HepG2 (cell line): ENCODE data around the gene SYT14. TPM values are rescaled to one million over a fixed set of nuclear protein-coding genes. Genes with fewer than 3 reads are reported as not detected.

ENCODE experiments used
- ATAC-seq: fragments of 200-7000 bp; cut with Tn5 transposase; 3 replicates; pipeline ENCODE4 v1.9.1; 2020; ENCODE audit warnings: mild to moderate bottlenecking, moderate library complexity
- BruUV-seq: library from RNA; stranded (reverse); fragments of 400-500 nt; replicated peaks from 2 replicates; lab custom pipeline; 2021; lab: Mats Ljungman, UMichigan
- CTCF ChIA-PET: fragments of 300-600 bp; formaldehyde crosslinking; extraction: SDS; loops from one replicate; lab custom pipeline; 2021; ENCODE audit warnings: low total read pairs, inconsistent platforms, low intra/inter-chr PET ratio; lab: Yijun Ruan, JAX
- POLR2A ChIA-PET: fragments of 350-600 bp; sonication (Branson Sonifier 250); formaldehyde crosslinking; loops from one replicate; lab custom pipeline; 2020; ENCODE audit warnings: antibody characterized with exemption, inconsistent platforms; lab: Yijun Ruan, JAX
- DNase-seq: peaks from one replicate; pipeline ENCODE4 v3.0.0-alpha.2; 2015; ENCODE audit warnings: low spot score
- FAIRE-seq: peaks from 3 replicates; lab custom pipeline; 2011; peaks lifted over from hg19 to GRCh38; lab: Jason Lieb, UNC
- H2AFZ ChIP-seq: one replicate; pipeline ENCODE4 v1.6.1; 2011; ENCODE audit warnings: low read length, inconsistent platforms
- H3K27ac ChIP-seq: fragments of 300-600 bp; 3 replicates; pipeline ENCODE4 v1.8.0; 2011; ENCODE audit warnings: mixed run types, mild to moderate bottlenecking, mixed read lengths, low read length, inconsistent platforms; ENCODE audit not compliant: insufficient read depth; ENCODE audit errors: extremely low read length
- H3K27me3 ChIP-seq, 2 experiments: fragments of 200-600 bp in 1 of 2; 2 replicates in 1 of 2; 3 replicates in 1 of 2; pipeline versions ENCODE4 v1.6.0 to v1.8.0; 2011; ENCODE audit warnings: low read length in 2 of 2, mild to moderate bottlenecking in 2 of 2, moderate library complexity in 2 of 2, inconsistent platforms in 1 of 2; ENCODE audit not compliant: insufficient read depth in 2 of 2, control insufficient read depth in 1 of 2
- H3K36me3 ChIP-seq, 2 experiments: fragments of 200-600 bp in 1 of 2; replicated peaks in 1 of 2; 2 replicates in 1 of 2; 3 replicates in 1 of 2; pipeline versions ENCODE4 v1.5.1 to v1.8.0; 2011; ENCODE audit warnings: low read length in 2 of 2, inconsistent platforms in 1 of 2; ENCODE audit not compliant: insufficient read depth in 2 of 2, control insufficient read depth in 1 of 2
- H3K4me1 ChIP-seq: 2 replicates; pipeline ENCODE4 v1.5.1; 2012; ENCODE audit warnings: low read length, inconsistent platforms; ENCODE audit not compliant: insufficient read depth
- H3K4me2 ChIP-seq: 2 replicates; pipeline ENCODE4 v1.6.0; 2011; ENCODE audit warnings: low read depth, low read length, inconsistent platforms
- H3K4me3 ChIP-seq, 3 experiments: fragments of 200-600 bp in 1 of 3; sonication (generic), shearing (Covaris generic) in 1 of 3; replicated peaks in 1 of 3; 2 replicates each; pipeline ENCODE4 v1.5.1; 2011 to 2016; ENCODE audit warnings: low read length in 3 of 3, inconsistent platforms in 2 of 3, low read depth in 2 of 3, mild to moderate bottlenecking in 2 of 3, control low read depth in 1 of 3, mixed read lengths in 1 of 3; ENCODE audit not compliant: insufficient read depth in 1 of 3
- H3K79me2 ChIP-seq: one replicate; pipeline ENCODE4 v1.6.1; 2011; ENCODE audit warnings: low read length, inconsistent platforms; ENCODE audit not compliant: insufficient read depth
- H3K9ac ChIP-seq: 2 replicates; pipeline ENCODE4 v1.6.0; 2011; ENCODE audit warnings: mild to moderate bottlenecking, low read depth, low read length, inconsistent platforms; ENCODE audit not compliant: insufficient read depth
- H3K9me3 ChIP-seq: 2 replicates; pipeline ENCODE4 v1.5.1; 2012; ENCODE audit warnings: mild to moderate bottlenecking, low read length
- H4K20me1 ChIP-seq: 2 replicates; pipeline ENCODE4 v1.6.0; 2011; ENCODE audit warnings: inconsistent platforms, mild to moderate bottlenecking, low read length, moderate library complexity; ENCODE audit not compliant: insufficient read depth
- ATRX ChIP-seq: sonication (generic); formaldehyde crosslinking; IDR thresholded peaks from 2 replicates; pipeline ENCODE4 v1.4.0; 2020; ENCODE audit warnings: missing genetic modification reagents, borderline replicate concordance
- CC2D1A ChIP-seq: sonication (generic); formaldehyde crosslinking; IDR thresholded peaks from 2 replicates; pipeline ENCODE4 v1.8.1; 2023; ENCODE audit warnings: mild to moderate bottlenecking, missing genetic modification reagents
- FLYWCH1 ChIP-seq: sonication (generic); formaldehyde crosslinking; IDR thresholded peaks from 2 replicates; pipeline ENCODE4 v1.8.1; 2023; ENCODE audit warnings: mild to moderate bottlenecking, missing genetic modification reagents
- GABPA ChIP-seq, 2 experiments: IDR thresholded peaks; 2 replicates each; pipeline ENCODE4 v1.6.1; 2011 to 2016; ENCODE audit warnings: low read depth in 2 of 2, low read length in 1 of 2, missing biosample characterization in 1 of 2, missing genetic modification characterization in 1 of 2
- HNF4A ChIP-seq: sonication (generic); formaldehyde crosslinking; IDR thresholded peaks from 2 replicates; pipeline ENCODE4 v1.4.0; 2020; ENCODE audit warnings: missing genetic modification reagents
- PHF5A ChIP-seq: IDR thresholded peaks from one replicate; pipeline ENCODE4 v1.6.1; 2018; ENCODE audit warnings: low read depth, missing genetic modification reagents; ENCODE audit not compliant: unreplicated experiment
- RARA ChIP-seq: IDR thresholded peaks from 2 replicates; pipeline ENCODE4 v1.6.1; 2016; ENCODE audit warnings: missing genetic modification reagents, missing compliant biosample characterization
- TCF12 ChIP-seq, 2 experiments: fragments of 450-650 bp in 1 of 2; sonication (generic) in 1 of 2; formaldehyde crosslinking in 1 of 2; IDR thresholded peaks; 2 replicates each; pipeline versions ENCODE4 v1.6.1 to v1.8.0; 2017 to 2022; ENCODE audit warnings: antibody characterized with exemption in 1 of 2, mild to moderate bottlenecking in 1 of 2, missing genetic modification reagents in 1 of 2, moderate library complexity in 1 of 2
- ZFP36L2 ChIP-seq: sonication (generic); formaldehyde crosslinking; IDR thresholded peaks from 2 replicates; pipeline ENCODE4 v1.4.0; 2020; ENCODE audit warnings: missing genetic modification reagents
- ZNF12 ChIP-seq: sonication (generic); formaldehyde crosslinking; IDR thresholded peaks from 2 replicates; pipeline ENCODE4 v1.5.0; 2020; ENCODE audit warnings: missing genetic modification reagents
- ZNF20 ChIP-seq: sonication (generic); formaldehyde crosslinking; IDR thresholded peaks from 2 replicates; pipeline ENCODE4 v1.4.0; 2020; ENCODE audit warnings: mild to moderate bottlenecking, moderate library complexity, missing genetic modification reagents
- ZNF264 ChIP-seq: sonication (generic); formaldehyde crosslinking; IDR thresholded peaks from 2 replicates; pipeline ENCODE4 v1.4.0; 2020; ENCODE audit warnings: missing genetic modification reagents
- ZNF335 ChIP-seq: sonication (generic); formaldehyde crosslinking; IDR thresholded peaks from 2 replicates; pipeline ENCODE4 v1.4.0; 2020; ENCODE audit warnings: missing genetic modification reagents
- ZNF761 ChIP-seq: sonication (generic); formaldehyde crosslinking; conservative IDR thresholded peaks from 2 replicates; pipeline ENCODE4 v1.4.0; 2020; ENCODE audit warnings: mild to moderate bottlenecking, missing genetic modification reagents
- ZNF777 ChIP-seq: sonication (generic); formaldehyde crosslinking; IDR thresholded peaks from 2 replicates; pipeline ENCODE4 v1.4.0; 2020; ENCODE audit warnings: missing genetic modification reagents
- ZSCAN31 ChIP-seq: sonication (generic); formaldehyde crosslinking; IDR thresholded peaks from 2 replicates; pipeline ENCODE4 v1.5.0; 2020; ENCODE audit warnings: low read depth, mild to moderate bottlenecking, missing genetic modification reagents
- ZZZ3 ChIP-seq: sonication (generic); formaldehyde crosslinking; IDR thresholded peaks from 2 replicates; pipeline ENCODE4 v1.4.0; 2020; ENCODE audit warnings: missing genetic modification reagents, mild to moderate bottlenecking, borderline replicate concordance
- WGBS: methylation state at CpG from one replicate; pipeline ENCODE4 v1.1.6; 2017; ENCODE audit warnings: low lambda C conversion rate; 5-methylcytosine and 5-hydroxymethylcytosine counted together
- in situ Hi-C: cut with HindIII; loops from 2 replicates; pipeline ENCODE4 v1.10.0; 2017; ENCODE audit warnings: low pct_unique_long_range_greater_than_20kb; ENCODE audit not compliant: extremely low pct_ligation_motif_present
- intact Hi-C: fragments of 100-400 bp; cut with micrococcal nuclease; formaldehyde crosslinking; loops from one replicate; pipeline ENCODE4 v1.10.0; 2022; ENCODE audit not compliant: unreplicated experiment
- polyA plus RNA-seq, 8 experiments: library from polyadenylated mRNA; depleted of rRNA in 3 of 8; stranded (reverse) in 7 of 8; unstranded in 1 of 8; fragments of >200 nt; fragmentation: Illumina TruSeq in 4 of 8; extraction: Trizol in 4 of 8; gene quantifications; 2 replicates each; pipeline versions ENCODE4 v1.2.1 to v1.2.3, GENCODE V29; 2011 to 2016; ENCODE audit warnings: low read depth in 4 of 8, missing spikeins in 1 of 8, mixed read lengths in 1 of 8; ENCODE audit not compliant: insufficient read depth in 1 of 8
- total RNA-seq, 5 experiments: library from RNA; depleted of rRNA; stranded (reverse); fragments of >200 nt; fragmentation: Illumina TruSeq; extraction: Trizol; gene quantifications; 2 replicates each; pipeline ENCODE4 v1.2.3, GENCODE V29; 2016; ENCODE audit warnings: low read depth in 1 of 5
- TF ChIP-seq, protein P1 (sequence below): sonication (generic); formaldehyde crosslinking; IDR thresholded peaks from 2 replicates; pipeline ENCODE4 v1.5.0; 2020; ENCODE audit warnings: mild to moderate bottlenecking, missing genetic modification reagents, moderate library complexity
- TF ChIP-seq, protein P2 (sequence below): sonication (generic); formaldehyde crosslinking; IDR thresholded peaks from 2 replicates; pipeline ENCODE4 v1.4.0; 2020; ENCODE audit warnings: mild to moderate bottlenecking, missing genetic modification reagents

Gene SYT14
- total and polyA plus RNA-seq, 2 of the 13 experiments (the other 11 are each of a cell fraction or from before 2014, with no cell fraction given), result not detected

GRCh38 chr1:209899948-209900347 lies 38.1 kb upstream of the SYT14 start (continued):
- TF ChIP-seq, protein P1, sequence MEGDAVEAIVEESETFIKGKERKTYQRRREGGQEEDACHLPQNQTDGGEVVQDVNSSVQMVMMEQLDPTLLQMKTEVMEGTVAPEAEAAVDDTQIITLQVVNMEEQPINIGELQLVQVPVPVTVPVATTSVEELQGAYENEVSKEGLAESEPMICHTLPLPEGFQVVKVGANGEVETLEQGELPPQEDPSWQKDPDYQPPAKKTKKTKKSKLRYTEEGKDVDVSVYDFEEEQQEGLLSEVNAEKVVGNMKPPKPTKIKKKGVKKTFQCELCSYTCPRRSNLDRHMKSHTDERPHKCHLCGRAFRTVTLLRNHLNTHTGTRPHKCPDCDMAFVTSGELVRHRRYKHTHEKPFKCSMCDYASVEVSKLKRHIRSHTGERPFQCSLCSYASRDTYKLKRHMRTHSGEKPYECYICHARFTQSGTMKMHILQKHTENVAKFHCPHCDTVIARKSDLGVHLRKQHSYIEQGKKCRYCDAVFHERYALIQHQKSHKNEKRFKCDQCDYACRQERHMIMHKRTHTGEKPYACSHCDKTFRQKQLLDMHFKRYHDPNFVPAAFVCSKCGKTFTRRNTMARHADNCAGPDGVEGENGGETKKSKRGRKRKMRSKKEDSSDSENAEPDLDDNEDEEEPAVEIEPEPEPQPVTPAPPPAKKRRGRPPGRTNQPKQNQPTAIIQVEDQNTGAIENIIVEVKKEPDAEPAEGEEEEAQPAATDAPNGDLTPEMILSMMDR (CRISPR knock-in tag), result peak; percentile 56
- no peak for TF ChIP-seq FLYWCH1
- peak; percentile 51 for TF ChIP-seq HNF4A (CRISPR knock-in tag)
- TF ChIP-seq GABPA (IDR thresholded peaks at IDR 0.05; ENCODE audit: low read depth, low read length), result no peak
- TF ChIP-seq GABPA (CRISPR knock-in tag; IDR thresholded peaks at IDR 0.05; ENCODE audit: low read depth), result peak; percentile 42
- no peak for TF ChIP-seq ZNF20 (CRISPR knock-in tag)

GRCh38 chr1:209900734-209901133 lies 37.3 kb upstream of the SYT14 start:
- ChIA-PET CTCF (no interaction called here), POLR2A (no interaction called here)
- Histone ChIP-seq H3K9me3 (no peaks in the 10 kb centered on the region), H3K4me1 (no peaks in the 10 kb centered on the region), H4K20me1 (no peaks in the 10 kb centered on the region), H3K4me2 (no peak overlapping the region), H3K27ac (no peak overlapping the region), H3K9ac (no peak overlapping the region), H3K79me2 (no peaks in the 10 kb centered on the region), H3K27me3 (no peaks in the 10 kb centered on the region), H2AFZ (no peak overlapping the region), H3K36me3 (no peaks in the 10 kb centered on the region), H3K4me3 (no peak overlapping the region)
- in situ Hi-C loops (no loop called here), intact Hi-C loops (no loop called here)
- ATAC-seq (no peak), DNase-seq (no peak), FAIRE-seq (no peak)
- no TSS peak for BruUV-seq
- TF ChIP-seq, protein P2, sequence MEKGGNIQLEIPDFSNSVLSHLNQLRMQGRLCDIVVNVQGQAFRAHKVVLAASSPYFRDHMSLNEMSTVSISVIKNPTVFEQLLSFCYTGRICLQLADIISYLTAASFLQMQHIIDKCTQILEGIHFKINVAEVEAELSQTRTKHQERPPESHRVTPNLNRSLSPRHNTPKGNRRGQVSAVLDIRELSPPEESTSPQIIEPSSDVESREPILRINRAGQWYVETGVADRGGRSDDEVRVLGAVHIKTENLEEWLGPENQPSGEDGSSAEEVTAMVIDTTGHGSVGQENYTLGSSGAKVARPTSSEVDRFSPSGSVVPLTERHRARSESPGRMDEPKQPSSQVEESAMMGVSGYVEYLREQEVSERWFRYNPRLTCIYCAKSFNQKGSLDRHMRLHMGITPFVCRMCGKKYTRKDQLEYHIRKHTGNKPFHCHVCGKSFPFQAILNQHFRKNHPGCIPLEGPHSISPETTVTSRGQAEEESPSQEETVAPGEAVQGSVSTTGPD, result no peak
- TF ChIP-seq ATRX (no peak), TCF12 (IDR thresholded peaks at IDR 0.05) (no peak), TCF12 (CRISPR knock-in tag; IDR thresholded peaks at IDR 0.05) (no peak), ZNF264 (no peak), ZNF12 (no peak), ZSCAN31 (CRISPR knock-in tag) (no peak), PHF5A (CRISPR knock-in tag) (no peak), ZNF335 (CRISPR knock-in tag) (no peak), ZZZ3 (CRISPR knock-in tag) (no peak), ZNF761 (CRISPR knock-in tag) (no peak), CC2D1A (CRISPR knock-in tag) (no peak), ZNF777 (CRISPR knock-in tag) (no peak), ZFP36L2 (CRISPR knock-in tag) (no peak), RARA (CRISPR knock-in tag) (no peak)
- 50% methylated on average over 1 of the region's 1 CpG for WGBS
